Measurements from ENCODE around the gene CMIP.

CMIP gene

GRCh38 chr16:81703177-81704155 lies 258.9 kb downstream of the CMIP start:
- DNase-seq (ENCODE audit: low read depth in 2 of 2) = no peak

GRCh38 chr16:81705261-81705660 lies 260.7 kb downstream of the CMIP start:
- DNase-seq (ENCODE audit: low read depth in 2 of 2) = no peak

GRCh38 chr16:81706327-81707295 lies 262.0 kb downstream of the CMIP start:
- no peak for DNase-seq (ENCODE audit: low read depth in 2 of 2)

- no peak for DNase-seq (ENCODE audit: low read depth in 2 of 2)
Measured at GRCh38 chr16:81707411-81708265, 263.0 kb downstream of the CMIP start.

- DNase-seq (ENCODE audit: low read depth in 2 of 2) = no peak
Measured at GRCh38 chr16:81708266-81709015, 263.8 kb downstream of the CMIP start.

- DNase-seq (ENCODE audit: low read depth in 2 of 2) = no peak
Measured at GRCh38 chr16:81709016-81709900, 264.6 kb downstream of the CMIP start.

GRCh38 chr16:81710044-81710443 lies 265.4 kb downstream of the CMIP start:
- no peak for DNase-seq (ENCODE audit: low read depth in 2 of 2)

- DNase-seq (ENCODE audit: low read depth in 2 of 2) = no peak
Measured at GRCh38 chr16:81710596-81710995, 266.0 kb downstream of the CMIP start.

GRCh38 chr16:81711657-81712319 lies 267.2 kb downstream of the CMIP start:
- no peak for DNase-seq (ENCODE audit: low read depth in 2 of 2)

- no peak for DNase-seq (ENCODE audit: low read depth in 2 of 2)
Measured at GRCh38 chr16:81712681-81713080, 268.1 kb downstream of the CMIP start.

- no peak for DNase-seq (ENCODE audit: low read depth in 2 of 2)
Measured at GRCh38 chr16:81713295-81713772, 268.7 kb downstream of the CMIP start.

GRCh38 chr16:81713796-81714195 lies 269.2 kb downstream of the CMIP start:
- no peak for DNase-seq (ENCODE audit: low read depth in 2 of 2)

GRCh38 chr16:81714583-81714982 lies 270.0 kb downstream of the CMIP start:
- no peak for DNase-seq (ENCODE audit: low read depth in 2 of 2)

- DNase-seq (ENCODE audit: low read depth in 2 of 2) = no peak
Measured at GRCh38 chr16:81715358-81716196, 271.0 kb downstream of the CMIP start.

- no peak for DNase-seq (ENCODE audit: low read depth in 2 of 2)
Measured at GRCh38 chr16:81716478-81717225, 272.0 kb downstream of the CMIP start.

GRCh38 chr16:81717662-81718189 lies 273.1 kb downstream of the CMIP start:
- no peak for DNase-seq (ENCODE audit: low read depth in 2 of 2)

GRCh38 chr16:81718637-81719036 lies 274.0 kb downstream of the CMIP start:
- no peak for DNase-seq (ENCODE audit: low read depth in 2 of 2)

All from stimulated activated CD8-positive, alpha-beta memory T cell treated with anti-CD3 and anti-CD28 coated beads, Interleukin-2, amount 100 ng/mL, for 48 hours (primary cell).